K562 (cell line): ENCODE results near the gene ACTRT3. TPM values are rescaled to one million over a fixed set of nuclear protein-coding genes. Genes with fewer than 3 reads are reported as not detected.

Experiments used
- DMBX1 ChIP-seq: fragments of 250-450 bp; sonication (Bioruptor Pico); IDR thresholded peaks from 2 replicates; pipeline ENCODE4 v1.8.0; 2022; ENCODE audit warnings: inconsistent platforms, mild to moderate bottlenecking, moderate library complexity, borderline replicate concordance
- ELF2 ChIP-seq: fragments of 250-450 bp; sonication (Bioruptor Pico); IDR thresholded peaks from 2 replicates; pipeline ENCODE4 v1.5.0; 2021; ENCODE audit warnings: mild to moderate bottlenecking
- IFI16 ChIP-seq: fragments of 250-450 bp; sonication (Bioruptor Pico); IDR thresholded peaks from 2 replicates; pipeline ENCODE4 v2.1.2; 2022; ENCODE audit warnings: mild to moderate bottlenecking, inconsistent platforms
- NR2F6 ChIP-seq: fragments of 450-650 bp; formaldehyde crosslinking; IDR thresholded peaks from 2 replicates; pipeline ENCODE4 v1.4.0; 2020; ENCODE audit warnings: mild to moderate bottlenecking
- RBM17 ChIP-seq: fragments of 200-400 bp; formaldehyde crosslinking; IDR thresholded peaks from 2 replicates; pipeline ENCODE4 v1.6.1; 2017; ENCODE audit warnings: low read depth, mild to moderate bottlenecking, low read length, borderline replicate concordance
- RBM22 ChIP-seq: fragments of 200-400 bp; formaldehyde crosslinking; IDR thresholded peaks from 2 replicates; pipeline ENCODE4 v1.6.1; 2018; ENCODE audit warnings: low read length, low read depth; ENCODE audit not compliant: poor library complexity, severe bottlenecking
- TCF7 ChIP-seq: sonication (generic); IDR thresholded peaks from 2 replicates; pipeline ENCODE4 v1.6.1; 2016; ENCODE audit warnings: antibody characterized with exemption, borderline replicate concordance
- ZBTB1 ChIP-seq: sonication (generic); formaldehyde crosslinking; IDR thresholded peaks from 2 replicates; pipeline ENCODE4 v1.8.1; 2023; ENCODE audit warnings: missing genetic modification reagents, low read depth, mild to moderate bottlenecking, borderline replicate concordance
- ZFPM2 ChIP-seq: fragments of 250-450 bp; sonication (Bioruptor Pico); IDR thresholded peaks from 2 replicates; pipeline ENCODE4 v1.5.1; 2022; ENCODE audit warnings: mild to moderate bottlenecking
- ZNF12 ChIP-seq: sonication (generic); formaldehyde crosslinking; IDR thresholded peaks from 2 replicates; pipeline ENCODE4 v1.4.0; 2020; ENCODE audit warnings: mild to moderate bottlenecking, missing genetic modification reagents
- ZNF324 ChIP-seq: fragments of 250-450 bp; sonication (Bioruptor Pico); IDR thresholded peaks from 2 replicates; pipeline ENCODE4 v1.4.0; 2020; ENCODE audit warnings: mild to moderate bottlenecking
- polyA plus RNA-seq, 8 experiments: library from polyadenylated mRNA; depleted of rRNA in 4 of 8; stranded (reverse) in 5 of 8; unstranded in 3 of 8; fragments of >200 nt; fragmentation: Nextera tagmentation in 2 of 8; fragmentation: Illumina TruSeq in 1 of 8; extraction: Ambion mirVana in 2 of 8; extraction: Trizol in 1 of 8; gene quantifications; 2 replicates each; pipeline versions ENCODE4 v1.2.1 to v1.2.3, GENCODE V29; 2011 to 2014; ENCODE audit warnings: inconsistent platforms in 1 of 8, missing spikeins in 1 of 8
- total RNA-seq, 7 experiments: library from RNA; depleted of rRNA in 6 of 7; stranded (reverse); fragments of >200 nt in 6 of 7; fragmentation: Illumina TruSeq in 2 of 7; extraction: Trizol in 2 of 7; gene quantifications; 2 replicates each; pipeline versions ENCODE4 v1.2.1 to v1.2.3, GENCODE V29; 2011 to 2021; ENCODE audit warnings: low replicate concordance in 1 of 7
- TF ChIP-seq, protein P1 (sequence below), 2 experiments: fragments of 450-650 bp in 1 of 2; sonication (generic) in 1 of 2; formaldehyde crosslinking; conservative IDR thresholded peaks; 2 replicates each; pipeline versions ENCODE4 v1.4.0 to v1.8.1; 2020 to 2022; ENCODE audit warnings: mild to moderate bottlenecking in 1 of 2, missing genetic modification reagents in 1 of 2
- TF ChIP-seq, protein P2 (sequence below): fragments of 250-450 bp; sonication (Bioruptor Pico); IDR thresholded peaks from 2 replicates; pipeline ENCODE4 v1.6.1; 2021; ENCODE audit warnings: mild to moderate bottlenecking
- TF ChIP-seq, protein P3 (sequence below), 2 experiments: fragments of 450-650 bp in 1 of 2; sonication (generic) in 1 of 2; formaldehyde crosslinking in 1 of 2; IDR thresholded peaks; 2 replicates each; pipeline versions ENCODE4 v1.7.1 to v1.9.0; 2016 to 2022; ENCODE audit warnings: inconsistent platforms in 1 of 2, mild to moderate bottlenecking in 1 of 2, missing genetic modification reagents in 1 of 2
- TF ChIP-seq, protein P4 (sequence below): fragments of 250-450 bp; sonication (Bioruptor Pico); IDR thresholded peaks from 2 replicates; pipeline ENCODE4 v1.8.0; 2022; ENCODE audit warnings: moderate library complexity, mild to moderate bottlenecking, inconsistent platforms

Gene ACTRT3
- total and polyA plus RNA-seq, 9 of the 15 experiments (the other 6 are each of a cell fraction or from before 2014, with no cell fraction given): 0.06 to 0.11 (median 0.07) TPM; not detected in 5

DNA sequence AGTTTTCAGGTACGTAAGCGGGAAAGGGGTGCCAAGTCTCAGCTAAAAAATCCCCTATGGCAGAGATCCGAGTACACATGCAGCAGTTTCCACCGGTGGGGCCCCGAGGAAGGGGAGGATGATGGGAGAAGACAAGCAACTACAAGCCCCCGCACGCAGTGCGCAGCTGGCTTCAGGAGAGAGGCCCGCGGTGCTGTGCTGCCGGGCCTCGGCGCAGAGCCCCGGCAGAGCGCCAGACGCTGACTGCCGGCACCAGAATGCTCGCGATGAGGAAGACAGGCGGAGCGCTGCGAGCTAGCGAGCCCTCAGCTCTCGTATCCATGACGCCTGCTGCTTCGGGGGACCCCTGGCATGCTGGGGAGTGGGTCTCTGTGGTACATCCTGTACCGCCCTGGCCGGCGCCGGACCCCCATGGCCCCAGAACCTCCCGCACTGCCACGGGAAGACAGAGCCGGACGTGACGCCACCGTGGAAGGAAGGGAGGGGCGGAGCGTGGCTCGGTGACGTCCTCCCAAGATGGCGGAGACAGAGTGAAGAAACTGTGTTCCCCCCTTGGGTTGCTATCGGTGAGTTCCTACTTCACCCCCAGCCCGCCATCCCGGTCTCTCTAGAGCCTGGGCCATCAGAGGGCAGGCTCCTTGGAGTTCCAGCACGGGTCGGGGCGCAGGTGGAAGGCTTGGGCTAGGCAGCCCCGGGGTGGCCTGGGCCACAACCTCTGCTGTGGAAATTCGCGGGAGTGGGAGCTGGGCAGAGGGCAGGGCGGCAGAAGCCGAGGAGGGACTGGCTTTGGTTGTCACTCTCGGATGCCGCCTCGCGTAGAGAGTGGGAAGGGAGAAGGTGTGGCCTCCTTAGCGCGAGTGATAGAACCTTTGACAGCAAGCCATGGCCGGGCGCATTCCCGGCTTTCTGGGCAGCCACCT lies 3.8 kb upstream of the ACTRT3 start, which contains the start of gene MYNN (continued):
- TF ChIP-seq, protein P1, sequence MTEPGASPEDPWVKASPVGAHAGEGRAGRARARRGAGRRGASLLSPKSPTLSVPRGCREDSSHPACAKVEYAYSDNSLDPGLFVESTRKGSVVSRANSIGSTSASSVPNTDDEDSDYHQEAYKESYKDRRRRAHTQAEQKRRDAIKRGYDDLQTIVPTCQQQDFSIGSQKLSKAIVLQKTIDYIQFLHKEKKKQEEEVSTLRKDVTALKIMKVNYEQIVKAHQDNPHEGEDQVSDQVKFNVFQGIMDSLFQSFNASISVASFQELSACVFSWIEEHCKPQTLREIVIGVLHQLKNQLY (CRISPR knock-in tag; conservative IDR thresholded peaks at IDR 0.05): no peak
- no peak for TF ChIP-seq ZFPM2
- no peak for TF ChIP-seq IFI16
- TF ChIP-seq ELF2: no peak
- TF ChIP-seq, protein P2, sequence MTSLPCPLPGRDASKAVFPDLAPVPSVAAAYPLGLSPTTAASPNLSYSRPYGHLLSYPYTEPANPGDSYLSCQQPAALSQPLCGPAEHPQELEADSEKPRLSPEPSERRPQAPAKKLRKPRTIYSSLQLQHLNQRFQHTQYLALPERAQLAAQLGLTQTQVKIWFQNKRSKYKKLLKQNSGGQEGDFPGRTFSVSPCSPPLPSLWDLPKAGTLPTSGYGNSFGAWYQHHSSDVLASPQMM (CRISPR knock-in tag): no peak
- no peak for TF ChIP-seq NR2F6 (CRISPR knock-in tag)
- TF ChIP-seq, protein P3, sequence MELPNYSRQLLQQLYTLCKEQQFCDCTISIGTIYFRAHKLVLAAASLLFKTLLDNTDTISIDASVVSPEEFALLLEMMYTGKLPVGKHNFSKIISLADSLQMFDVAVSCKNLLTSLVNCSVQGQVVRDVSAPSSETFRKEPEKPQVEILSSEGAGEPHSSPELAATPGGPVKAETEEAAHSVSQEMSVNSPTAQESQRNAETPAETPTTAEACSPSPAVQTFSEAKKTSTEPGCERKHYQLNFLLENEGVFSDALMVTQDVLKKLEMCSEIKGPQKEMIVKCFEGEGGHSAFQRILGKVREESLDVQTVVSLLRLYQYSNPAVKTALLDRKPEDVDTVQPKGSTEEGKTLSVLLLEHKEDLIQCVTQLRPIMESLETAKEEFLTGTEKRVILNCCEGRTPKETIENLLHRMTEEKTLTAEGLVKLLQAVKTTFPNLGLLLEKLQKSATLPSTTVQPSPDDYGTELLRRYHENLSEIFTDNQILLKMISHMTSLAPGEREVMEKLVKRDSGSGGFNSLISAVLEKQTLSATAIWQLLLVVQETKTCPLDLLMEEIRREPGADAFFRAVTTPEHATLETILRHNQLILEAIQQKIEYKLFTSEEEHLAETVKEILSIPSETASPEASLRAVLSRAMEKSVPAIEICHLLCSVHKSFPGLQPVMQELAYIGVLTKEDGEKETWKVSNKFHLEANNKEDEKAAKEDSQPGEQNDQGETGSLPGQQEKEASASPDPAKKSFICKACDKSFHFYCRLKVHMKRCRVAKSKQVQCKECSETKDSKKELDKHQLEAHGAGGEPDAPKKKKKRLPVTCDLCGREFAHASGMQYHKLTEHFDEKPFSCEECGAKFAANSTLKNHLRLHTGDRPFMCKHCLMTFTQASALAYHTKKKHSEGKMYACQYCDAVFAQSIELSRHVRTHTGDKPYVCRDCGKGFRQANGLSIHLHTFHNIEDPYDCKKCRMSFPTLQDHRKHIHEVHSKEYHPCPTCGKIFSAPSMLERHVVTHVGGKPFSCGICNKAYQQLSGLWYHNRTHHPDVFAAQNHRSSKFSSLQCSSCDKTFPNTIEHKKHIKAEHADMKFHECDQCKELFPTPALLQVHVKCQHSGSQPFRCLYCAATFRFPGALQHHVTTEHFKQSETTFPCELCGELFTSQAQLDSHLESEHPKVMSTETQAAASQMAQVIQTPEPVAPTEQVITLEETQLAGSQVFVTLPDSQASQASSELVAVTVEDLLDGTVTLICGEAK (IDR thresholded peaks at IDR 0.05): peak; percentile 83
- TF ChIP-seq, protein P3 (CRISPR knock-in tag; IDR thresholded peaks at IDR 0.05): no peak
- no peak for TF ChIP-seq RBM22
- no peak for TF ChIP-seq RBM17
- TF ChIP-seq TCF7: 0 out of 2 replicates have a peak, but pooled peaks have one; percentile 8
- no peak for TF ChIP-seq ZNF324
- no peak for TF ChIP-seq DMBX1
- TF ChIP-seq ZBTB1 (CRISPR knock-in tag): no peak; the same call in none of the 2 replicates
- TF ChIP-seq, protein P4, sequence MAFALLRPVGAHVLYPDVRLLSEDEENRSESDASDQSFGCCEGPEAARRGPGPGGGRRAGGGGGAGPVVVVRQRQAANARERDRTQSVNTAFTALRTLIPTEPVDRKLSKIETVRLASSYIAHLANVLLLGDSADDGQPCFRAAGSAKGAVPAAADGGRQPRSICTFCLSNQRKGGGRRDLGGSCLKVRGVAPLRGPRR (CRISPR knock-in tag): no peak
- TF ChIP-seq ZNF12: no peak
